GM19043 (cell line): ENCODE measurements around the gene HMGCR.
A peak's percentile ranks its signal among the peaks of the same experiment; 100 is the strongest.

Source experiments
- ATAC-seq: cut with Tn5 transposase; IDR thresholded peaks from one replicate; pipeline ENCODE4 v1.9.1; 2021; ENCODE audit warnings: low read depth; ENCODE audit not compliant: unreplicated experiment

The HMGCR gene

GRCh38 chr5:75338408-75338807, 1.4 kb downstream of the HMGCR start:
- ATAC-seq, result no peak

- no peak for ATAC-seq
Observed at GRCh38 chr5:75340714-75341478, 3.9 kb downstream of the HMGCR start.

GRCh38 chr5:75341934-75342333, 4.9 kb downstream of the HMGCR start:
- no peak for ATAC-seq

GRCh38 chr5:75342836-75343235, 5.8 kb downstream of the HMGCR start:
- ATAC-seq, result no peak

- ATAC-seq, result no peak
Observed at GRCh38 chr5:75348241-75348640, 11.2 kb downstream of the HMGCR start.

GRCh38 chr5:75349663-75350062, 12.6 kb downstream of the HMGCR start:
- no peak for ATAC-seq

- no peak for ATAC-seq
Observed at GRCh38 chr5:75351139-75351926, 14.3 kb downstream of the HMGCR start.

GRCh38 chr5:75355236-75355635, 18.2 kb downstream of the HMGCR start:
- ATAC-seq, result no peak

GRCh38 chr5:75356719-75357118, 19.7 kb downstream of the HMGCR start:
- ATAC-seq, result no peak

- no peak for ATAC-seq
Observed at GRCh38 chr5:75358117-75358516, 21.1 kb downstream of the HMGCR start.

- ATAC-seq, result no peak
Observed at GRCh38 chr5:75361310-75361709, 24.3 kb downstream of the HMGCR start.

- no peak for ATAC-seq
Observed at GRCh38 chr5:75362474-75362975, 25.5 kb downstream of the HMGCR start.

- no peak for ATAC-seq
Observed at GRCh38 chr5:75363111-75363510, 26.1 kb downstream of the HMGCR start.

- no peak for ATAC-seq
Observed at GRCh38 chr5:75363726-75364495, 26.9 kb downstream of the HMGCR start.

GRCh38 chr5:75364571-75365280, 27.7 kb downstream of the HMGCR start:
- no peak for ATAC-seq

GRCh38 chr5:75365740-75366139, 28.7 kb downstream of the HMGCR start:
- no peak for ATAC-seq

- ATAC-seq, result peak; percentile 69
Observed at GRCh38 chr5:75366787-75367186, 29.8 kb downstream of the HMGCR start.

GRCh38 chr5:75367401-75367800, 30.4 kb downstream of the HMGCR start:
- no peak for ATAC-seq

GRCh38 chr5:75368391-75368790, 31.4 kb downstream of the HMGCR start:
- no peak for ATAC-seq

GRCh38 chr5:75373862-75374261, 36.8 kb downstream of the HMGCR start:
- ATAC-seq, result no peak
